Retinal pigment epithelial cell (primary cell): ENCODE measurements around the gene SDCCAG8.
"Not testable (repeated sequence)": the region's sequence is repeated elsewhere in the genome, so short reads cannot be mapped to it uniquely, and the experiment has no call there.

Experiments
- DNase-seq: peaks from one replicate; pipeline ENCODE4 v3.0.0-alpha.2; 2010; ENCODE audit warnings: low read depth
- H3K4me3 ChIP-seq: 2 replicates; pipeline ENCODE4 v1.5.1; 2011; ENCODE audit warnings: mild to moderate bottlenecking, low read length, control low read depth, moderate library complexity
- TF ChIP-seq, protein P1 (sequence below): conservative IDR thresholded peaks from 2 replicates; pipeline ENCODE4 v1.5.1; 2011; ENCODE audit warnings: low read depth, low read length, control low read depth, inconsistent platforms

SDCCAG8 gene

DNA sequence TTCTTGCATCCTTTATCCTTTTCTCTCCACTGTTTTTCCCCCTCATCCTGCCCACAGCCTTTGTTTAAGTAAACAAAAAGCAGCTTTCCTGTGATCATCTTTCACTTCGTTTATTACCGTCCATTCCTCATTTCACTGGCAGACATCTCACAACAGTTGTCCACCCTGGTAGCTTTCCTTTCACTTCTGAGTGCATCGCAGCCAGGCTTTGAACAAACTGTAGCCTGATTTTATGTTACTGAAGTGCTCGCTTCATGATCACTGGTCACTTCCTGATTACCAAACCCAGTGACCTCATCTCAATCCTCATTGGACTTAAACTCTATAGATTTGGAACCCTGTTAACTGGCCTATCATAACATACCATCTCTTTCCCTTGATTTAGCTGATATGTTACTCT, 67.7 kb downstream of the SDCCAG8 start:
- no peak for DNase-seq
- TF ChIP-seq, protein P1, sequence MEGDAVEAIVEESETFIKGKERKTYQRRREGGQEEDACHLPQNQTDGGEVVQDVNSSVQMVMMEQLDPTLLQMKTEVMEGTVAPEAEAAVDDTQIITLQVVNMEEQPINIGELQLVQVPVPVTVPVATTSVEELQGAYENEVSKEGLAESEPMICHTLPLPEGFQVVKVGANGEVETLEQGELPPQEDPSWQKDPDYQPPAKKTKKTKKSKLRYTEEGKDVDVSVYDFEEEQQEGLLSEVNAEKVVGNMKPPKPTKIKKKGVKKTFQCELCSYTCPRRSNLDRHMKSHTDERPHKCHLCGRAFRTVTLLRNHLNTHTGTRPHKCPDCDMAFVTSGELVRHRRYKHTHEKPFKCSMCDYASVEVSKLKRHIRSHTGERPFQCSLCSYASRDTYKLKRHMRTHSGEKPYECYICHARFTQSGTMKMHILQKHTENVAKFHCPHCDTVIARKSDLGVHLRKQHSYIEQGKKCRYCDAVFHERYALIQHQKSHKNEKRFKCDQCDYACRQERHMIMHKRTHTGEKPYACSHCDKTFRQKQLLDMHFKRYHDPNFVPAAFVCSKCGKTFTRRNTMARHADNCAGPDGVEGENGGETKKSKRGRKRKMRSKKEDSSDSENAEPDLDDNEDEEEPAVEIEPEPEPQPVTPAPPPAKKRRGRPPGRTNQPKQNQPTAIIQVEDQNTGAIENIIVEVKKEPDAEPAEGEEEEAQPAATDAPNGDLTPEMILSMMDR: no peak
- no peak overlapping the region for H3K4me3 ChIP-seq

DNA sequence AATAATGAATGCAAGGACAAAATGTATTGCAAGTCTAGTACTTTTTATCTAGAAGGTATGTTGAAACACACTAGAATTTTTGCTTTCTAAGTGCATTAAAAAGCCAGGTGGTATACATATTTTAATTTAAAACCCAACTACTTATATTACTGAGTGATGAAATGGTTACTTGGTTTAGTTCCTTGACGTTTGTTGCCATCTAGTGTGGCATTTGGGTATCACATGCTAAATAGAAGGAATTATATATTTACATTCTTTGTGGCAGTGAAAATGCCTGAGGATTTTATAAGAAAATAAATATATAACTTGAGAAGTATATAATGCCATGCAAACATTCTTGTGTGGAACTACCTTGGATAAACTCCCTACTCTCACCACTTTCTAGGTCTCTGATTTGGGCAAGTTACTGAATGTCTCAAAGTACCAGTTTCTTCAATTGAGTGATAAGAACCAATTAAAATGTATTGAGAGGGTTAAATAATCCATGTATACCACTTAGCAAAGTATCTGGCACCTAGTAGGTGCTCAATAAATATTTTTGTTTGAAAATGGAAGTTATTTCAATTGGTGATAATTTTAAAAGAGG, 69.6 kb downstream of the SDCCAG8 start:
- H3K4me3 ChIP-seq: no peak overlapping the region
- TF ChIP-seq, protein P1: peak; percentile 74
- no peak for DNase-seq

DNA sequence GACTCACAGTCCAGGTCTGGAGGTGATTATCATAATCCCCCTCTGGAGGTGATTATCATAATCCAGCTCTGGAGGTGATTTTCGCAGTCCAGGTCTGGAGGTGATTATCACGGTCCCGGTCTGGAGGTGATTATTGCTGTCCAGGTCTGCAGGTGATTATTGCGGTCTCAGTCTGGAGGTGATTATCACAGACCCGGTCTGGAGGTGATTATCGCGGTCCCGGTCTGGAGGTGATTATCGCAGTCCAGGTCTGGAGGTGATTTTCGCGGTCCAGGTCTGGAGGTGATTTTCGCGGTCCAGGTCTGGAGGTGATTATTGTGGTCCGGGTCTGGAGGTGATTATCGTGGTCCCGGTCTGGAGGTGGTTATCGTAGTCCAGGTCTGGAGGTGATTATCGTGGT, 76.6 kb downstream of the SDCCAG8 start:
- no peak overlapping the region for H3K4me3 ChIP-seq
- DNase-seq: no peak
- TF ChIP-seq, protein P1: no peak

DNA sequence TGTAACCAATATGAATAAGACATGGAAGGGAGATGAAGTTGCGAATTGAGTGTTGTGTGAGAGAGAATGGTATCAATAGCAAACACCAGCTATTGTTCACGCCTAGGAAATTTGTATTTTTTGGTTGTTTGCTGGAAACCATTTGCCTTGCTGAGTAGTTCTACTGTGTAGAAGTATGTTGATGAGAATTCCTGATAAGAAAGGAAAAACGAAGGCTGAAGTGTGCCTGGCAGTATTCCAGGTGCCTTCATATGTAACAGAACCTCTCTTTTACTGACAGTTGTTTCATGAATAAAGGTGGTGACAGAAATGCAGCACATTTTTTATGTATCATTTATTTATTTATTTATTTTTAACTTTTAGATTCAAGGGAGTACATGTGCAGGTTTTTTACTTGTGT, 79.5 kb downstream of the SDCCAG8 start:
- H3K4me3 ChIP-seq: no peak overlapping the region
- no peak for DNase-seq
- TF ChIP-seq, protein P1: no peak

DNA sequence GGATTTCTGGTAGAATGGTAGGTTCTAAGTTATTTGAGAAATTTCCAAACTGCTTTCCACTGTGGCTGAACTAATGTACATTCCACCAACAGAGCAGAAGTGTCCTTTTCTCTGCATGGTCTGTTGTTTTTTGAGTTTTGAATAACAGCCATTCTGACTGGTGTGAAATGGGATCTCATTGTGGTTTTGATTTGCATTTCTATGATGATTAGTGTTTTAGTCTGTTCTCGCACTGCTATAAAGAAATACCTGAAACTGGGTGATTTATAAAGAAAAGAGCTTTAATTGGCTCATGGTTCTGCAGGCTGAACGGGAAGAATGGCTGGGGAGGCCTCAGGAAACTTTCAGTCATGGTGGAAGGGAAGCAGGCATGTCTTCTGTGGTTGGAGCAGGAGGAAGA, 80.3 kb downstream of the SDCCAG8 start:
- H3K4me3 ChIP-seq: no peak overlapping the region
- TF ChIP-seq, protein P1: no peak
- DNase-seq: no peak

DNA sequence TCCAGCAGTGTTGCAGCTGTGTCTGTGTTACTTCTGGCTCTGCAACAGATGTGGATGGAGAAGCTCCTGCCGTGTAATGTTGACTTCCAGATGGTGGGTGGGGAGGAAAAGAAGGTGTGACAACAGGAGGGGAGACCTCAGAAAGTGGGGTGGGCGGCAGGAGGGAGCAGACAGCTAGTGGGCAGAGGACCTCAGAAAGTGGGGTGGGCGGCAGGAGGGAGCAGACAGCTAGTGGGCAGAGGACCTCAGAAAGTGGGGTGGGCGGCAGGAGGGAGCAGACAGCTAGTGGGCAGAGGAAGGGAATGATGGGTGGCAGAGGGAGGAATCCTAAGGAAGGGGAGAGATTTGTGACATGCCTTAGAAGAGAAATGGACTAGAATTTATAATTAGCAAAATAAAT, 83.0 kb downstream of the SDCCAG8 start:
- not testable (repeated sequence) for H3K4me3 ChIP-seq, DNase-seq

DNA sequence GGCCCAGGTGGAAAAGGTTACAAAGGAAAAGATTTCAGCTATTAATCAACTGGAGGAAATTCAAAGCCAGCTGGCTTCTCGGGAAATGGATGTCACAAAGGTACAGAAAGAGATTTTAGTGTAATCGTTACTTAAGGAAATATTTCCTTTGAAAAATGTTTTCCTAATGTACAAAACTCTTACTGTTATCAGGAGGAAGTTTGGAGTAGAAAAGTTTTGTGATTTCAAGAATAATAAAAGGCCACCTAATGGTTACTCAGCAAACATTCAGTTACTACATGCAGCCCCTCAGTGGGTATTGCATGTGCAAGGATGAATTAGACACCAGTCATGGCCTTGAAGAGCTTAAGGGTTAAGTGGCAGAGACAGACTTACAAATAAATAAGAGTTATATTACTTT, 85.2 kb downstream of the SDCCAG8 start:
- no peak for DNase-seq
- TF ChIP-seq, protein P1: no peak
- H3K4me3 ChIP-seq: no peak overlapping the region
